GM18873 (cell line): Measurements from ENCODE around the gene RNF40.

Source experiments
- ATAC-seq: cut with Tn5 transposase; IDR thresholded peaks from one replicate; pipeline ENCODE4 v1.9.1; 2021; ENCODE audit warnings: mild to moderate bottlenecking, moderate library complexity, moderate number of reproducible peaks; ENCODE audit not compliant: unreplicated experiment, low FRiP score

RNF40 gene

GRCh38 chr16:30740364-30741251 is 21.5 kb upstream of the RNF40 start:
- no peak for ATAC-seq

DNA sequence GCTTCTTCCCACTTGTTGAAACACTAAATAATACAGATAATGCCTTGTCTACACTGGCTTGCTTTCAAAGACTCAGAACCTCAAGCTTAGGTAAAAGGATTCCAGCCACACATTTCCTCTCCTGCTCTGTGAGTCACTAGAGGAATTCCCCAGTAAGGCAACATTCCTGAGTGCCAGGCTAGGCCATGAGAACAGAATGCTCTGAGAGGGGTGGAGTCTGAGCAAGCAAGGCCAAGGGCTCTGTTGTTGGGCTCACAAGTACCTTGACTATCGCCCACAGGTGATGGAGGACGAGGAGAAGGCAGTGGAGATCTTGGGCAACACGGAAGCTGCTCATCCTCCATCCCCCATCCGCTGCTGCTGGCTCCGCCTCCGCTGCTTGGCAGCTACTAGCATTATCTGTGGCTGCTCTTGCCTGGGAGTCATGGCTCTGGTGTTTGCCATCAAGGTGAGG is 20.6 kb upstream of the RNF40 start:
- no peak for ATAC-seq

DNA sequence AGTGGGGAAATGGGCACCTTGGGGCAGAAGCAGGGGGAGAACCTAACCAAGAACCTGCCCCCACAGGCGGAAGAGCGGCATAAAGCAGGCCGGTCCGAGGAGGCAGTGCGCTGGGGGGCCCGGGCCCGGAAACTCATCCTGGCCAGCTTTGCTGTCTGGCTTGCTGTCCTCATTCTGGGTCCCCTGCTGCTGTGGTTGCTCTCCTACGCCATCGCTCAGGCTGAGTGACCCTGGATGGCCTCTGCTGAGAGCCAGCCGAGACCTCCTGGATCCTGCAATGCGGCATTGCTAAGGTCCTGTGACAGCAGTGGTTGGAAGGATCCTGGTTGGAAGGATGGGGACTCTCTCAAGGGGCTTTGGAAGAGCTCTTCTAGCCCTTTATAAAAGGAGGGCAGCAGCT is 18.4 kb upstream of the RNF40 start:
- no peak for ATAC-seq

- no peak for ATAC-seq
Measured at GRCh38 chr16:30744183-30744582, 17.9 kb upstream of the RNF40 start.

DNA sequence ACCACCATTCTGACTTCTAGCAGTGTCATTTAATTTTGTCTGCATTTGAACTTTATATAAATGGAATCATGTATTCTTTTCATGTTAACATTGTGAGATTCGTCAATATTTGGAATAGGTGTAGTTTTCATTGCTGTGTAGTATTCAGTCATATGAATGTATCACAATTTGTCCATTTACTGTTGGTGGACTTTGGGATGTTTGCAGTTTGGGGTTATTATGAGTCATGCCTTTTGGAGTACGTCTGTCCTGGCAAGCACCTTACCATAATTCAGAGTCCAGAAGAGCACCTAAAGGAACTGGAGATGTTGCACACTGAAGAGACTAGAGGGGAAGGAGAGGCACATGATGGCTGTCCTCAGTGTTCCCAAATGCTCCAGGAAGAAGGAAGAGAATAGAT is 17.0 kb upstream of the RNF40 start:
- no peak for ATAC-seq

GRCh38 chr16:30746638-30747175 is 15.4 kb upstream of the RNF40 start:
- no peak for ATAC-seq

GRCh38 chr16:30747331-30747730 is 14.8 kb upstream of the RNF40 start:
- ATAC-seq, result no peak

DNA sequence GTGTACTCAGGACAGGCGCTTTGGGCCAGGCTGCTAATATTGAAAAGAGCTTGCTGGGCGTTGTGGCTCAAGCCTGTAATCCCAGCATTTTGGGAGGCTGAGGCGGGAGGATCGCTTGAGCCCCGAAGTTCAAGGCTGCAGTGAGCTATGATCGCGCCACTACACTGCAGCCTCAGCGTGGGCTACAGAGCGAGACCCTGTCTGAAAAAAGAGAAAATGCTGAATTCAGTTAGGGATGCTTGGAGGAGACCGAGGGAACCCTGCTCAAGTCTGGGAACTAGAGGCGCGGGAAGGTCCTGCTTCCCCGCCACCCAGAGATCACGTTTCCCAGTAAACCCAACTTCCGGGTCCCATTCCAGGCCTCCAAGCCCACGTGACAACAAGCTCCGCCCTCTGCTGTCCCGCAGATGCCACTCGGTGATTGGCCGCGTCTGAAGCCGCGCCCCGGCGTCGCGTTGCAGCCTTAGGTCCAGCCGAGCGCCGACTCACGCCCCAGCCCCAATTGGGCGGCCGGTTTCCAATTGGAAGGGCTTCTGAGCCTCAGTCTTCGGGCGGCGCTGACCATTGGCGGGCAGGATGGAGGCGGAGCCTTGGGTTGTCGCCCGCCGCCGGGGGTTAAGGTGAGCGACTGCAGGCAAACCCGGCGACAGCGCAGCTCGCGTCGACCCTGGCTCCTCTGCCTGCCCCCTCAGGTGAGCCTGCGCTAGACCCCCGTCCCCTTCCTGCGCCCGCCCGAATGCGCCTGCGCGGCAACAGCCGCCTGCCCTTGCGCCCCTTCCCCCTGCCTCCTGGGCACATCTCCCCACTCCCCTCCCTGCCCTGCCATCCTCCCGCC is 14.1 kb upstream of the RNF40 start, which contains the start of gene PHKG2:
Gene PHKG2 (plus strand): TSS at position 627 of the 835 bp plus-strand sequence. CDS start 396 bp downstream, outside the sequence.
- peak; percentile 95 for ATAC-seq

- ATAC-seq, result no peak
Measured at GRCh38 chr16:30748634-30749445, 13.3 kb upstream of the RNF40 start.

DNA sequence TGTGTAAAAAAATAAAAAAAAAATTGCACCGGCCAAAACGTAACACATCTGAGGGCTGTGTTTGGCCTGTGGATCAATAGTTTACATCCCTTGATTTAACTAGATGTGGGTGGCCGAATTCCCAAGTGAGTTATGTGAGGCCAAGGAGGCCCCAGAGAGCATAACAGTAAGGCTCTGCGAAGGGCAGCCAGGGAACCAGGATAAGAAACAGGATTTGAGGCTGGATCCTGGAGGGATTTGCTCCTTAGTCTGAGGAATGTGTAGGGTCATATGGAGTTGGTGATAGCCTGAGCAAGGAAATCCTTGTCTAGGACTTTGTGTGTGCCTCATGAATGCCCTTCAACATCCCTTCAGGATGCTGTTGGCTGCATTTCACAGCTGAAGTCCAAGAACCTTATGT is 11.9 kb upstream of the RNF40 start:
- ATAC-seq, result no peak

- ATAC-seq, result no peak
Measured at GRCh38 chr16:30750876-30751465, 11.2 kb upstream of the RNF40 start.

DNA sequence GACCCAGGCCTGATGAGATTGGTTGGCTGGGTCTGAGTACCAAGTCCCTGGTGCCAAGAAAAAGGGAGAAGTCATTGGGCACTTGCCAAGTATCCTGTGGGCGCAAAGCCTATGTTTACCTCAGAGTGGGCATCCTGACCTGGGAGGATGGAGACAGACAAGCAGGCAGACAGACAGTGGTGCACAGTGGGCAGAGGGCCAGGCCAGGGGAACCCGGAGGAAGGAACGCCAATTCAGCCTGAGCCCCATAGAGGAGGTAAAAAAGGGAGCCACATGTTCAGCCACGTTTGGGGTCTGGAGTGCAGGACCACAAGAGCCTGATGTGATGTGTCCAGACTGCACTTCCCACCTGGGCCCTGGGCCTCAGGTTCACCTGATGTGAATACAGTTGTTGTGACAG is 8.5 kb upstream of the RNF40 start:
- ATAC-seq, result no peak

GRCh38 chr16:30755955-30756780 is 6.0 kb upstream of the RNF40 start:
- ATAC-seq, result no peak

DNA sequence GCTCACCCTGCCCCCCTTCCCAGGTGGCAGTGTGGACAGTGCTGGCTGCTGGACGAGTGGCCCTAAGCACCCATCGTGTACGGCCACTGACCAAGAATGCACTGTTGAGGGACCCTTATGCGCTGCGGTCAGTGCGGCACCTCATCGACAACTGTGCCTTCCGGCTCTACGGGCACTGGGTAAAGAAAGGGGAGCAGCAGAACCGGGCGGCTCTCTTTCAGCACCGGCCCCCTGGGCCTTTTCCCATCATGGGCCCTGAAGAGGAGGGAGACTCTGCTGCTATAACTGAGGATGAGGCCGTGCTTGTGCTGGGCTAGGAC is 5.4 kb upstream of the RNF40 start:
- no peak for ATAC-seq

GRCh38 chr16:30757316-30757715 is 4.8 kb upstream of the RNF40 start:
- no peak for ATAC-seq

DNA sequence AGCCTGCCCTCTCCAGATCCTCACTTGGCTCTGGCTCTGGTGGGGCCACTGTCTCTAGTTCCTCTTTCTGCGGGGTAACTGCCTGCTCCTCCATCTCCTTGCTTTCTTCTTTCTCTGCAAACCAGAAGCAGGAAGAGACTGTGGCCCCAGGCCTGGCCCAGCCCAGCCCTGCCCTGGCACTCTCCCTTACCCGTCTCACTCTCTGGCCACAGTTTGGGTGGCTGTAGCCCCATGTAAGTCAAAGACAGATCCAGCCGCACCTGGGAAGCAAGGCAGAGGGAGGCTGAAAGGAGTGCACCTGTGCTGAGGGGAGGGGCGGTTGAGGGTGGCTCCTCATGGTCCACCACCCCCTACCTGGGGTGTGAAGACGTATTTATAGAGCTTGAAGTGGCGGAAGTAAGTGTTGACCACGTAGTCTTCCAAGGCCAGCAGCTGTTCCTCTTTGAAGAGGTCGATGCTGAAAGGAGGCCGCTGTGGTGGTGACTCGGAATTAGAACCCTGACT is 3.1 kb upstream of the RNF40 start:
- ATAC-seq, result no peak

DNA sequence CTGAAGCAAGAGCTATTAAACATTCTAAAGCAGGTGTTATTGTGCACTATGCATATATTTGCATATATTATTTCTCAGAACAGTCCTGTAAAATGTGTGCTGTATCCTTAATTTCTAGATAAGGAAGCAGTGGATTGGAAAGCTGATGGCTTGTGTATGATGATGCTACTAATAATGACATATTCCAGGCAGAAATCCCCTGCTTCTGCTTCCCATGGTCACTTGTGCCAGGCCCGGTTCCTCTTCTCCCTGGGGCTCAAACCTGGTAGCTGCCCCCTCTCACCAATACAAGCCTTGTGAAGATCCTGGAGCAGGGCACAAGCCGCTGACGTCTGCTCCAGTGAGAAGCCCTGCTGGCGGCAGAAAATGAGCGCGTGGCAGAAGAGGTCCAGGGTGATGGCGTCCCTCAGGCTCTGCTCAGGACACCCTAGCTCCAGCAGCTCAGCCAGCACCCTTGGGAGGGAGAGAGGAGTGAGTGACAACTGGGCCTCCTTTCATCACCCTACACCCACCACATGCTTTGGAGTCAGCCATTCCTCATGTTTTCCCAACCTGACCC is 2.0 kb upstream of the RNF40 start:
- no peak for ATAC-seq

DNA sequence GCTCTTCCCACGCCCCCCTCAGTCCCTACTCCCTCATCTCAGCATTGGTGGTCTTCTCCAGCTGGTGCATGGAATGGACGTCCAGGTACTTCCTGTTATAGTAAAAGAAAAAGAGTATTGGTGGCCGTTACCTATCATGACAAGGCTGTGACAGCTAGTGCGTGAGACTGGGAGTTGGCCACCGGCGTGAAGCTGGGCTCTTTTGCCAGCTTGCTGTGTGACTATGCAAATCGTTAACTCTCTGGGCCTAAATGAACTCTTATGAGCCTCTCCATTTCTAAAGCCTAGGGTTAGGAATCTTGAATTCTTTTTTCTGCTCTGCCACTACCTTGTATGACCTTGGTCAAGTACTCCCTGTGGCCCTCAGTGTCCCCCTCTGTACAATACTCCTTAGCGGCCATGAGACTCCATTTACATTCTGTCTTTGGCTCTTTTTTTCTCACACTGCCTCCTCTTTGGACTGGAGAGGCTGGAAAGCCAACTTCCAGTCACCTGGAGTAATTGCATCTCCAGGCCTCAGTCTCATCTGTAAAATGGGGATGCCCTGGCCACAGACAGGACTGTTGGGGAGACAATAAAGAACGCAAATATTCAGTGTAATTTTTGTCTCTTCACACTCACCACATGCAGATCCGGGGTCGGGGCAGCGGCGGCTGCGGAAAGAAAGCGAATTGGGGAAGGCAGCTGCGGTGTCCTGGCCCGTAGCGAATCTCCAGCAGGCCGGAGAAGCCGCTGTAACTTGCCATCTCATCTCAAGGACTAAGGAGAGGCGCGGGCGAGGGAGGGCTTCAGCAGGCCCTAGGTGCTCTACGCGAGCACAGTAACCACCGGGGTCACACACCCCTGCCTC is 1.3 kb upstream of the RNF40 start:
- no peak for ATAC-seq
